DLD1 (cell line): ENCODE measurements around the gene CYP2A13.
"Not testable (repeated sequence)": the region's sequence is repeated elsewhere in the genome, so short reads cannot be mapped to it uniquely, and the experiment has no call there.

ENCODE experiments used
- in situ Hi-C: cut with HindIII; loops from 2 replicates; pipeline ENCODE4 v1.10.0; 2017; ENCODE audit warnings: low sequenced_read_pairs

CYP2A13 gene

GRCh38 chr19:41088151-41088550 is at the start of gene CYP2A13:
Gene CYP2A13, plus strand, starts transcription at chr19:41088451. Its CDS starts 21 bp downstream, at chr19:41088472.
- in situ Hi-C loops, result no loop called here

GRCh38 chr19:41039806-41040205 is 48.4 kb upstream of the CYP2A13 start:
- in situ Hi-C loops, result no loop called here

GRCh38 chr19:41045095-41045494 is 43.2 kb upstream of the CYP2A13 start:
- in situ Hi-C loops, result not testable (repeated sequence)

GRCh38 chr19:41050426-41050825 is 37.8 kb upstream of the CYP2A13 start:
- in situ Hi-C loops, result no loop called here

- in situ Hi-C loops, result not testable (repeated sequence)
These were observed 36.1 kb upstream of the CYP2A13 start for GRCh38 chr19:41052162-41052561.

GRCh38 chr19:41053331-41053730 is 34.9 kb upstream of the CYP2A13 start:
- in situ Hi-C loops, result not testable (repeated sequence)

- in situ Hi-C loops, result no loop called here
These were observed 23.2 kb upstream of the CYP2A13 start for GRCh38 chr19:41064974-41065569.

GRCh38 chr19:41076286-41076685 is 12.0 kb upstream of the CYP2A13 start:
- in situ Hi-C loops, result no loop called here

GRCh38 chr19:41083516-41083915 is 4.7 kb upstream of the CYP2A13 start:
- in situ Hi-C loops, result no loop called here

GRCh38 chr19:41085748-41086415 is 2.4 kb upstream of the CYP2A13 start:
- in situ Hi-C loops, result no loop called here

DNA sequence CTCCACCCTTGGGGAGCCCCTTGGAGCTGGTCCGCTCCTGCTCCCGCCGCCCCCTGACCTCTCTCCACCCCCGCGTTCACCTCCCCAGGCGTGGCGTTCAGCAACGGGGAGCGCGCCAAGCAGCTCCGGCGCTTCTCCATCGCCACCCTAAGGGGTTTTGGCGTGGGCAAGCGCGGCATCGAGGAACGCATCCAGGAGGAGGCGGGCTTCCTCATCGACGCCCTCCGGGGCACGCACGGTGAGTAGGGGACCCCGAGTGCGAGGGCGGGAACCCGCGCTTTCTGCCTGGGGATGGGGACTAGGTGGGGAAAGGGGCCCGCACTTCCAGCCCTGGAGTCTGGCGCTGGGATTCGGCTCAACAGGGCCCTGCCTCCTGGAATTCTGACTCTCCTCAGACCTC is 1.7 kb downstream of the CYP2A13 start:
- in situ Hi-C loops, result no loop called here

DNA sequence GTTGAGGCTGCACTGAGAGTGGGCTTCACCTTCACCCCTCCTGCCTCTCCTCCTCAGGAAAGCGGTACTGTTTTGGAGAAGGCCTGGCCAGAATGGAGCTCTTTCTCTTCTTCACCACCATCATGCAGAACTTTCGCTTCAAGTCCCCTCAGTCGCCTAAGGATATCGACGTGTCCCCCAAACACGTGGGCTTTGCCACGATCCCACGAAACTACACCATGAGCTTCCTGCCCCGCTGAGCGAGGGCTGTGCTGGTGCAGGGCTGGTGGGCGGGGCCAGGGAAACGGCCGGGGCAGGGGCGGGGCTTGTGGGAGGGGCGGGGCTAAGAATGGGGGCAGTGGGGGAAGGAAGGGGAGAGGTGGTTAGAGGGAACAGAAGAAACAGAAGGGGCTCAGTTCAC is 7.5 kb downstream of the CYP2A13 start:
- in situ Hi-C loops, result no loop called here

GRCh38 chr19:41096353-41096752 is 8.1 kb downstream of the CYP2A13 start:
- in situ Hi-C loops, result no loop called here

GRCh38 chr19:41097302-41097701 is 9.1 kb downstream of the CYP2A13 start:
- in situ Hi-C loops, result no loop called here

GRCh38 chr19:41098762-41099161 is 10.5 kb downstream of the CYP2A13 start:
- in situ Hi-C loops, result no loop called here

GRCh38 chr19:41102210-41102609 is 14.0 kb downstream of the CYP2A13 start:
- in situ Hi-C loops, result not testable (repeated sequence)

DNA sequence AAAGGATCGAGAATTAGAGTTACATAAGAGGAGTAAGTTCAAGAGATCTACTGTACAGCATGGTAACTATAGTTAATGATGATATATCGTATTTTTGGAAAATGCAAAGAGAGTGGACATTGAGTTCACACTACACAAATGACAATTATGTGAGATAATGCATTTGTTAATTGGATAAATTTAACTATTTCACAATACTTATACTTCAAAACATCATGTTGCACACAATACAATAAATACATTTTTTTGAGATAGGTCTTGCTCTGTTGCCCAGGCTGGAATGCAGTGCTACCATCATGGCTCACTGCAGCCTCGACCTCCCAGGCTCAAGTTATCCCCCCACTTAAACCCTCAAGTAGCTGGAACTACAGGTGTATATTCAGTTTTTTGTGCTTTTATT is 17.9 kb downstream of the CYP2A13 start:
- in situ Hi-C loops, result no loop called here

- in situ Hi-C loops, result no loop called here
These were observed 23.0 kb downstream of the CYP2A13 start for GRCh38 chr19:41111296-41111695.

GRCh38 chr19:41111750-41112295 is 23.6 kb downstream of the CYP2A13 start:
- in situ Hi-C loops, result no loop called here

DNA sequence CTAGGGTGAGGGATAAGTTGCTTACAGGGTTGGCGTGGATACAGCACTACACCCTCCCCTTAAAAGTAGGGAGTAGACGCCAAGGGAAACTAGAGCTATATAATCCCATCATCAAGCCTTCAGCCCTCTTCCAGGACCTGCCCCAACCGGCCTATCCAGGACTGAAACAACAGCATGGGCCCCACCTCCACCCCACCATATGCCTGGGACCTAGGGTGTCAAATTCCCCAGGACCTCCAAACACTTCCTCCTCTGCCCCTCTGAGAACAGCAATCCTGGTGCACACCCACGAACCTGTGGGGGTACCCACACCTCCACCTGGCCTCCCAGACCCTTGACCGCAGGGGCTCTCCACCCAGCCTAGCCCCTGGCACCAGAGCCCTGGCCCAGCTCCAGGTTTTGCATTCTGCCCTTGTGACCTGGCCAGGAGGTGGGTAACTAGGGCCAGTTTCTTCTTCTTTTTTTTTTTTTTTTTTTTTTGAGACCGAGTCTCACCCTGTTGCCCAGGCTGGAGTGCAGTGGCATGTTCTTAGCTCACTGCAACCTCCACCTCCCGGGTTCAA is 24.6 kb downstream of the CYP2A13 start:
- in situ Hi-C loops, result no loop called here

- in situ Hi-C loops, result no loop called here
These were observed 25.9 kb downstream of the CYP2A13 start, which contains the start of gene CYP2F1 for GRCh38 chr19:41114132-41114531. Gene CYP2F1, plus strand, starts transcription at chr19:41114432. Its CDS starts 1,757 bp downstream, at chr19:41116189.

GRCh38 chr19:41116261-41116660 is 28.0 kb downstream of the CYP2A13 start:
- in situ Hi-C loops, result no loop called here
